WTC11 (cell line): ENCODE results near the gene OR56A5. TPM values are rescaled to one million over a fixed set of nuclear protein-coding genes. Genes with fewer than 3 reads are reported as not detected.

Experiments
- ATAC-seq: fragments of 200-7000 bp; cut with Tn5 transposase; 2 replicates; pipeline ENCODE4 v1.10.0; 2021; ENCODE audit warnings: mild to moderate bottlenecking, moderate library complexity
- Bru-seq: library from RNA; stranded (reverse); fragments of 400-500 nt; gene quantifications from one replicate; lab custom pipeline; 2021; lab: Mats Ljungman, UMichigan
- CTCF ChIA-PET: fragments of 300-600 bp; sonication (Branson Sonifier 250); formaldehyde crosslinking; loops from one replicate; lab custom pipeline; 2021; ENCODE audit warnings: antibody characterized with exemption; lab: Charles Lee
- POLR2A ChIA-PET: fragments of 350-600 bp; sonication (Branson Sonifier 250); formaldehyde crosslinking; loops from one replicate; lab custom pipeline; 2021; ENCODE audit warnings: antibody characterized with exemption; lab: Charles Lee
- DNase-seq: peaks from one replicate; pipeline ENCODE4 v3.0.0; 2021; ENCODE audit warnings: low spot score
- H3K27ac Mint-ChIP-seq: 2 replicates; pipeline ENCODE4 v1.8.0; 2021; ENCODE audit warnings: mixed read lengths
- H3K27me3 Mint-ChIP-seq: 2 replicates; pipeline ENCODE4 v1.8.0; 2021; ENCODE audit warnings: low read depth, mild to moderate bottlenecking, moderate library complexity, mixed read lengths
- H3K36me3 Mint-ChIP-seq: 2 replicates; pipeline ENCODE4 v1.8.0; 2021; ENCODE audit warnings: mixed read lengths
- H3K4me1 Mint-ChIP-seq: 2 replicates; pipeline ENCODE4 v1.8.0; 2022; ENCODE audit warnings: mixed read lengths
- H3K4me3 Mint-ChIP-seq: 2 replicates; pipeline ENCODE4 v1.8.0; 2021; ENCODE audit warnings: mild to moderate bottlenecking, moderate library complexity, mixed read lengths
- H3K9me3 Mint-ChIP-seq: 2 replicates; pipeline ENCODE4 v1.8.0; 2021; ENCODE audit warnings: mixed read lengths
- CREM ChIP-seq: sonication (generic); formaldehyde crosslinking; IDR thresholded peaks from 2 replicates; pipeline ENCODE4 v1.8.1; 2022; ENCODE audit warnings: mild to moderate bottlenecking, missing genetic modification reagents, moderate library complexity
- FOXJ3 ChIP-seq: sonication (generic); formaldehyde crosslinking; IDR thresholded peaks from 2 replicates; pipeline ENCODE4 v1.9.0; 2021; ENCODE audit warnings: missing genetic modification reagents, mild to moderate bottlenecking, borderline replicate concordance
- FOXP1 ChIP-seq: sonication (generic); formaldehyde crosslinking; IDR thresholded peaks from 2 replicates; pipeline ENCODE4 v1.8.0; 2022; ENCODE audit warnings: missing genetic modification reagents, mild to moderate bottlenecking, moderate library complexity, borderline replicate concordance
- GRHL2 ChIP-seq: fragments of 250-450 bp; sonication (Bioruptor Pico); IDR thresholded peaks from 2 replicates; pipeline ENCODE4 v1.8.0; 2022; ENCODE audit warnings: mild to moderate bottlenecking, moderate library complexity; ENCODE audit not compliant: insufficient replicate concordance, severe bottlenecking
- HMGA2 ChIP-seq: fragments of 250-450 bp; sonication (Bioruptor Pico); IDR thresholded peaks from 2 replicates; pipeline ENCODE4 v1.4.0; 2021; ENCODE audit warnings: mild to moderate bottlenecking, moderate library complexity
- IRF2 ChIP-seq: sonication (generic); formaldehyde crosslinking; IDR thresholded peaks from 2 replicates; pipeline ENCODE4 v1.8.0; 2022; ENCODE audit warnings: low read depth, missing genetic modification reagents, borderline replicate concordance
- KAT7 ChIP-seq: sonication (generic); formaldehyde crosslinking; IDR thresholded peaks from 2 replicates; pipeline ENCODE4 v1.8.1; 2023; ENCODE audit warnings: missing genetic modification reagents, mild to moderate bottlenecking, borderline replicate concordance
- NFE2L1 ChIP-seq: sonication (generic); formaldehyde crosslinking; IDR thresholded peaks from 2 replicates; pipeline ENCODE4 v1.8.1; 2023; ENCODE audit warnings: missing genetic modification reagents
- NR1H2 ChIP-seq: sonication (generic); formaldehyde crosslinking; IDR thresholded peaks from 2 replicates; pipeline ENCODE4 v1.9.0; 2021; ENCODE audit warnings: mild to moderate bottlenecking, moderate library complexity, missing genetic modification reagents
- NR2C2 ChIP-seq: sonication (generic); formaldehyde crosslinking; IDR thresholded peaks from 2 replicates; pipeline ENCODE4 v1.8.0; 2022; ENCODE audit warnings: mild to moderate bottlenecking, missing genetic modification reagents
- RORB ChIP-seq: fragments of 250-450 bp; sonication (Bioruptor Pico); IDR thresholded peaks from 2 replicates; pipeline ENCODE4 v1.9.0; 2021; ENCODE audit warnings: mild to moderate bottlenecking
- SMAD3 ChIP-seq: sonication (generic); formaldehyde crosslinking; IDR thresholded peaks from 2 replicates; pipeline ENCODE4 v1.8.0; 2022; ENCODE audit warnings: missing genetic modification reagents, mild to moderate bottlenecking, borderline replicate concordance
- TEAD1 ChIP-seq: sonication (generic); formaldehyde crosslinking; IDR thresholded peaks from 2 replicates; pipeline ENCODE4 v1.8.0; 2022; ENCODE audit warnings: mild to moderate bottlenecking, missing genetic modification reagents
- ZNF121 ChIP-seq: sonication (generic); formaldehyde crosslinking; IDR thresholded peaks from 2 replicates; pipeline ENCODE4 v1.8.0; 2023; ENCODE audit warnings: missing genetic modification reagents
- ZNF138 ChIP-seq: sonication (generic); formaldehyde crosslinking; conservative IDR thresholded peaks from 2 replicates; pipeline ENCODE4 v1.8.1; 2022; ENCODE audit warnings: mild to moderate bottlenecking, moderate library complexity, missing genetic modification reagents
- ZNF396 ChIP-seq: fragments of 250-450 bp; sonication (Bioruptor Pico); IDR thresholded peaks from 2 replicates; pipeline ENCODE4 v1.8.0; 2021; ENCODE audit warnings: mild to moderate bottlenecking, moderate library complexity, borderline replicate concordance
- ZNF416 ChIP-seq: fragments of 250-450 bp; sonication (Bioruptor Pico); IDR thresholded peaks from 2 replicates; pipeline ENCODE4 v1.9.0; 2021; ENCODE audit warnings: mild to moderate bottlenecking, inconsistent platforms
- long read RNA-seq, 3 experiments: library from RNA in 1 of 3; library from capped mRNA in 1 of 3; library from polyadenylated mRNA in 1 of 3; unstranded in 2 of 3; stranded (forward) in 1 of 3; transcript quantifications; one replicate each; pipeline ENCODE4 v2.0.0, GENCODE V29; 2021
- total RNA-seq: library from RNA; stranded (reverse); gene quantifications from 3 replicates; pipeline ENCODE4 v1.2.3, GENCODE V29; 2021
- TF ChIP-seq, protein P1 (sequence below): sonication (generic); formaldehyde crosslinking; IDR thresholded peaks from 2 replicates; pipeline ENCODE4 v1.8.0; 2022; ENCODE audit warnings: mild to moderate bottlenecking, missing genetic modification reagents
- TF ChIP-seq, protein P2 (sequence below): sonication (generic); formaldehyde crosslinking; conservative IDR thresholded peaks from 2 replicates; pipeline ENCODE4 v1.8.1; 2022; ENCODE audit warnings: mild to moderate bottlenecking, missing genetic modification reagents
- TF ChIP-seq, protein P3 (sequence below): sonication (generic); formaldehyde crosslinking; IDR thresholded peaks from 2 replicates; pipeline ENCODE4 v1.8.0; 2023; ENCODE audit warnings: missing genetic modification reagents, mild to moderate bottlenecking, borderline replicate concordance
- TF ChIP-seq, protein P4 (sequence below): fragments of 250-450 bp; sonication (Bioruptor Pico); IDR thresholded peaks from 2 replicates; pipeline ENCODE4 v1.9.0; 2021; ENCODE audit warnings: mild to moderate bottlenecking

Gene OR56A5, protein sequence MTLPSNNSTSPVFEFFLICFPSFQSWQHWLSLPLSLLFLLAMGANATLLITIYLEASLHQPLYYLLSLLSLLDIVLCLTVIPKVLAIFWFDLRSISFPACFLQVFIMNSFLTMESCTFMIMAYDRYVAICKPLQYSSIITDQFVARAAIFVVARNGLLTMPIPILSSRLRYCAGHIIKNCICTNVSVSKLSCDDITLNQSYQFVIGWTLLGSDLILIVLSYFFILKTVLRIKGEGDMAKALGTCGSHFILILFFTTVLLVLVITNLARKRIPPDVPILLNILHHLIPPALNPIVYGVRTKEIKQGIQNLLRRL
- total RNA-seq = 0.27 TPM in 1 of 3 replicates, not detected in the others
- percentile 39 among the genes with signal in this experiment for Bru-seq, nascent RNA
- long read RNA-seq, experiment 1 = 0 reads
- long read RNA-seq, experiment 2 = 0 reads
- long read RNA-seq, experiment 3 = 0 reads

DNA sequence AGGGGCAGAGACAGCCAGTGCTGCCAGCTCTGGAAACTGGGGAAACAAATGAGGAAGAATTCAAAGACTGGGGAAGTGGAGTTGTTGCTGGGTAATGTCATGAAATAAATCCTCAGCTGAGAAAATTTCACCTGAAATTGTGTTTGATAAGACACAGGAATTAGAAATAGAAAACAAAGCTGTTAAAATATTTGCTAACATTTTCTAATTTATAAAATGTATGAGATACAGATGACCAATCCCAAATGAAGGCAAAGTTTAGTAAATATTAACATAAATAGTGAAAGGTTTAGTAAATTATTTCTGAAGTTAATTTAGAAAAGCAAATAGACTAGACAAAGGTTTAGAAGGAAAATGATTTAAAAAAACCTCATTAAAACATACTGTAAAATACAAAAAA, at the start of gene OR56A5:
TSS of gene OR56A5 (minus strand) at position 101 of the 400 bp plus-strand sequence. CDS start at position 101, 0 bp downstream.
- POLR2A ChIA-PET = no interaction called here
- no peak for ATAC-seq
- no peak within 1 kb of the TSS for H3K4me3 Mint-ChIP-seq
- H3K4me1 Mint-ChIP-seq = no peaks in the 10 kb centered on the region
- TF ChIP-seq ZNF121 (CRISPR knock-in tag) (no peak), HMGA2 (no peak)
- no peak for DNase-seq
- peaks cover 11% of the 10 kb centered on the region for H3K27me3 Mint-ChIP-seq
- CTCF ChIA-PET = no interaction called here
- peaks cover 14% of the 10 kb centered on the region for H3K36me3 Mint-ChIP-seq
- H3K27ac Mint-ChIP-seq = no peak within 1 kb of the TSS
- peaks cover 40% of the 10 kb centered on the region for H3K9me3 Mint-ChIP-seq

DNA sequence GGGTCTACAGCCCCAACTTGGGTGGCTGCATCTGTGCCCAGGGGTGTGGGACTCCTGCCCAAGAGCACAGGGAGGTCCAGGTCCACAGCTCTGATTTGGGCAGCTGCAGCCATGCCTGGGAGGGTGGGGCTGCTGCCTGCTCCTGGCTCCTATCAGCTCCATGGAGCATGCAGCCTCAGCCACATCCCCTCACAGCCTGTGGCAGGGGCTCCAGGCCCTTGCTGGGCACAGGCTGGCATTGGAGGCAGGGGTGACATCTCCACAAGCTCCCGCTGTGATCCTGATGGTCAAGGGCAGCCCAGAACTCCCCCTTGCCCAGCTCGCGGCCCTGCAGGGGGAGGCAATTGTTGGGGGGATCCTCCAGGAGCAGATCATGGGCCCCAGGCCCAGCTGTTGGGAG, 44.7 kb upstream of the OR56A5 start:
- CTCF ChIA-PET = interaction anchor here (1.7 to 2.7 kb wide), 2 partner anchors 238 to 350 kb away, joined by 4 to 10 read pairs; no protein-coding TSS in a partner anchor
- H3K9me3 Mint-ChIP-seq = peaks cover 4% of the 10 kb centered on the region; the same call in 1 of the 2 replicates
- H3K27me3 Mint-ChIP-seq = no peaks in the 10 kb centered on the region
- ATAC-seq = no peak
- H3K36me3 Mint-ChIP-seq = no peaks in the 10 kb centered on the region
- H3K4me3 Mint-ChIP-seq = no peak overlapping the region
- H3K27ac Mint-ChIP-seq = no peak overlapping the region
- TF ChIP-seq RORB (CRISPR knock-in tag) = no peak
- no peak for TF ChIP-seq HMGA2
- TF ChIP-seq ZNF396 = no peak
- TF ChIP-seq NFE2L1 = no peak
- TF ChIP-seq SMAD3 (CRISPR knock-in tag) = no peak
- TF ChIP-seq, protein P1, sequence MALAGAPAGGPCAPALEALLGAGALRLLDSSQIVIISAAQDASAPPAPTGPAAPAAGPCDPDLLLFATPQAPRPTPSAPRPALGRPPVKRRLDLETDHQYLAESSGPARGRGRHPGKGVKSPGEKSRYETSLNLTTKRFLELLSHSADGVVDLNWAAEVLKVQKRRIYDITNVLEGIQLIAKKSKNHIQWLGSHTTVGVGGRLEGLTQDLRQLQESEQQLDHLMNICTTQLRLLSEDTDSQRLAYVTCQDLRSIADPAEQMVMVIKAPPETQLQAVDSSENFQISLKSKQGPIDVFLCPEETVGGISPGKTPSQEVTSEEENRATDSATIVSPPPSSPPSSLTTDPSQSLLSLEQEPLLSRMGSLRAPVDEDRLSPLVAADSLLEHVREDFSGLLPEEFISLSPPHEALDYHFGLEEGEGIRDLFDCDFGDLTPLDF (CRISPR knock-in tag) = no peak
- TF ChIP-seq ZNF138 = no peak
- TF ChIP-seq, protein P2, sequence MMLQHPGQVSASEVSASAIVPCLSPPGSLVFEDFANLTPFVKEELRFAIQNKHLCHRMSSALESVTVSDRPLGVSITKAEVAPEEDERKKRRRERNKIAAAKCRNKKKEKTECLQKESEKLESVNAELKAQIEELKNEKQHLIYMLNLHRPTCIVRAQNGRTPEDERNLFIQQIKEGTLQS (CRISPR knock-in tag) = no peak
- no peak for TF ChIP-seq ZNF416 (CRISPR knock-in tag)
- TF ChIP-seq, protein P3, sequence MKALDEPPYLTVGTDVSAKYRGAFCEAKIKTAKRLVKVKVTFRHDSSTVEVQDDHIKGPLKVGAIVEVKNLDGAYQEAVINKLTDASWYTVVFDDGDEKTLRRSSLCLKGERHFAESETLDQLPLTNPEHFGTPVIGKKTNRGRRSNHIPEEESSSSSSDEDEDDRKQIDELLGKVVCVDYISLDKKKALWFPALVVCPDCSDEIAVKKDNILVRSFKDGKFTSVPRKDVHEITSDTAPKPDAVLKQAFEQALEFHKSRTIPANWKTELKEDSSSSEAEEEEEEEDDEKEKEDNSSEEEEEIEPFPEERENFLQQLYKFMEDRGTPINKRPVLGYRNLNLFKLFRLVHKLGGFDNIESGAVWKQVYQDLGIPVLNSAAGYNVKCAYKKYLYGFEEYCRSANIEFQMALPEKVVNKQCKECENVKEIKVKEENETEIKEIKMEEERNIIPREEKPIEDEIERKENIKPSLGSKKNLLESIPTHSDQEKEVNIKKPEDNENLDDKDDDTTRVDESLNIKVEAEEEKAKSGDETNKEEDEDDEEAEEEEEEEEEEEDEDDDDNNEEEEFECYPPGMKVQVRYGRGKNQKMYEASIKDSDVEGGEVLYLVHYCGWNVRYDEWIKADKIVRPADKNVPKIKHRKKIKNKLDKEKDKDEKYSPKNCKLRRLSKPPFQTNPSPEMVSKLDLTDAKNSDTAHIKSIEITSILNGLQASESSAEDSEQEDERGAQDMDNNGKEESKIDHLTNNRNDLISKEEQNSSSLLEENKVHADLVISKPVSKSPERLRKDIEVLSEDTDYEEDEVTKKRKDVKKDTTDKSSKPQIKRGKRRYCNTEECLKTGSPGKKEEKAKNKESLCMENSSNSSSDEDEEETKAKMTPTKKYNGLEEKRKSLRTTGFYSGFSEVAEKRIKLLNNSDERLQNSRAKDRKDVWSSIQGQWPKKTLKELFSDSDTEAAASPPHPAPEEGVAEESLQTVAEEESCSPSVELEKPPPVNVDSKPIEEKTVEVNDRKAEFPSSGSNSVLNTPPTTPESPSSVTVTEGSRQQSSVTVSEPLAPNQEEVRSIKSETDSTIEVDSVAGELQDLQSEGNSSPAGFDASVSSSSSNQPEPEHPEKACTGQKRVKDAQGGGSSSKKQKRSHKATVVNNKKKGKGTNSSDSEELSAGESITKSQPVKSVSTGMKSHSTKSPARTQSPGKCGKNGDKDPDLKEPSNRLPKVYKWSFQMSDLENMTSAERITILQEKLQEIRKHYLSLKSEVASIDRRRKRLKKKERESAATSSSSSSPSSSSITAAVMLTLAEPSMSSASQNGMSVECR = no peak
- no peak for TF ChIP-seq IRF2
- TF ChIP-seq GRHL2 (CRISPR knock-in tag) = no peak
- no peak for TF ChIP-seq TEAD1 (CRISPR knock-in tag)
- H3K4me1 Mint-ChIP-seq = no peaks in the 10 kb centered on the region
- POLR2A ChIA-PET = no interaction called here
- DNase-seq = no peak

DNA sequence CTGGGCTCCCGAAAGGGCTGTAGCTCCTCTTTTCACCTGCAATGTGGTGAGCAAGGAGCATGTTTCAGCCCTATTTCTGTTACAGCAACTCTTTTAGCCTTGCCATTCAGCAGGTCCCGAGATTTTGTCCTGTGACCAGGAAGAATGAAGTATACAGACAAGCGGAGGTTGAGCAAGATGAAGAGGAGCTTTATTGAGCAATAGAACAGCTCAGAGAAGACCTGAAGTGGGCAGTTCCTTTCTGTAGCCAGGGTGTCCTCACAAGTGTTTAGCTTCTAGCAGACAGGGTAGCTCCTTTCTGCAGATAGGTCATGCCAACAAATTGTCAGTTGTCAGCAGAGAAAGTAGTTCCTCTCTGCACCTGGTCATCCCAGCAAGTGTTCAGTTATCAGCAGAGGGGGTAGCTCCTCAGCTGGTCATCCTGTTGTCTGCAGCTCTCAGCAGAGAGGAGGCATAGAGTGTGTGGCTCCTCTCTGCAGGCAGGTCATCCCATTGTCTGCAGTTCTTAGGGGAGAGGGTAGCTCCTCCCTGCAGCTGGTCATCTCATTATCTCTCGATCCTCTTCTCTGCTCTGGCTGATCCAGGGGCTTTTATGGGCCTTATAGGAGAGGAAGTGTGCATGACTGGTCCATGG, 43.9 kb upstream of the OR56A5 start:
- Mint-ChIP-seq H3K4me3 (no peak overlapping the region), H3K27me3 (no peaks in the 10 kb centered on the region), H3K27ac (no peak overlapping the region), H3K4me1 (no peaks in the 10 kb centered on the region), H3K36me3 (no peaks in the 10 kb centered on the region), H3K9me3 (peaks cover 4% of the 10 kb centered on the region; the same call in 1 of the 2 replicates)
- POLR2A ChIA-PET = no interaction called here
- no peak for DNase-seq
- CTCF ChIA-PET = interaction anchor here (1.3 to 2.7 kb wide), 4 partner anchors 20 to 351 kb away, joined by 4 to 10 read pairs (median 4); no protein-coding TSS in a partner anchor
- ATAC-seq = peak; percentile 44; the same call in 1 of the 2 replicates
- TF ChIP-seq NR2C2 (CRISPR knock-in tag) = no peak
- no peak for TF ChIP-seq KAT7 (CRISPR knock-in tag)
- TF ChIP-seq FOXJ3 = no peak
- TF ChIP-seq, protein P3 = no peak
- no peak for TF ChIP-seq NR1H2
- no peak for TF ChIP-seq CREM (CRISPR knock-in tag)
- TF ChIP-seq, protein P4, sequence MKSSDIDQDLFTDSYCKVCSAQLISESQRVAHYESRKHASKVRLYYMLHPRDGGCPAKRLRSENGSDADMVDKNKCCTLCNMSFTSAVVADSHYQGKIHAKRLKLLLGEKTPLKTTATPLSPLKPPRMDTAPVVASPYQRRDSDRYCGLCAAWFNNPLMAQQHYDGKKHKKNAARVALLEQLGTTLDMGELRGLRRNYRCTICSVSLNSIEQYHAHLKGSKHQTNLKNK (CRISPR knock-in tag) = no peak
- no peak for TF ChIP-seq FOXP1 (CRISPR knock-in tag)
